ENCODE results near the gene SLC24A1. TPM values are rescaled to one million over a fixed set of nuclear protein-coding genes. Genes with fewer than 3 reads are reported as not detected.

Gene SLC24A1
- total RNA-seq, 1 donor from 2014 or later: 8.7 TPM

DNA sequence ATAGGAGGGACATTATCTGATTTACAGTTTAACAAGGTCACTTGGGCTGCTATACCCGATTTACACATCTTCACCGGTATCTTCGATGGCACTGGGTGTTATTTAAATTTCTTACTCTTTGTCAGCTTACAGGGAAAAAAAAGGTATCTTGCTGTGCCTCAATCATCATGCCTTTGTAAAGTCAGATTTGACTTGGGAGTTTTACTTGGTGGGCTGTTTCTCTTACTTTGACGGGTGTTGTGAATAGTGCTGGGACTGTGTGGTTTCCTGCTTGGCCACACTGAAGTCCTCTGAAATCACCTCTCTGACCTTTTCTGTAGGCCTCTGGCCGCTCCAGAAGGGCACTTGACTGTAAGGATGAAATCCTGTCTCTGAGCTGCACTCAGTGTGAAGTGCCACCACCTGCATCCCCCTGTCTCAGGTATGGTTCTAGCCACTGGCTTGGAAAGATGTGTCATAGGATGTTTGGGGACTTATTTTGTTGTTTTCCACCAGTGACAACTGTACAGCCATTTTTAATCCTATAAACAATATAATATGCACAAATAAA is 3.1 kb upstream of the SLC24A1 start:
- no peak for DNase-seq (ENCODE audit: low spot score)

DNA sequence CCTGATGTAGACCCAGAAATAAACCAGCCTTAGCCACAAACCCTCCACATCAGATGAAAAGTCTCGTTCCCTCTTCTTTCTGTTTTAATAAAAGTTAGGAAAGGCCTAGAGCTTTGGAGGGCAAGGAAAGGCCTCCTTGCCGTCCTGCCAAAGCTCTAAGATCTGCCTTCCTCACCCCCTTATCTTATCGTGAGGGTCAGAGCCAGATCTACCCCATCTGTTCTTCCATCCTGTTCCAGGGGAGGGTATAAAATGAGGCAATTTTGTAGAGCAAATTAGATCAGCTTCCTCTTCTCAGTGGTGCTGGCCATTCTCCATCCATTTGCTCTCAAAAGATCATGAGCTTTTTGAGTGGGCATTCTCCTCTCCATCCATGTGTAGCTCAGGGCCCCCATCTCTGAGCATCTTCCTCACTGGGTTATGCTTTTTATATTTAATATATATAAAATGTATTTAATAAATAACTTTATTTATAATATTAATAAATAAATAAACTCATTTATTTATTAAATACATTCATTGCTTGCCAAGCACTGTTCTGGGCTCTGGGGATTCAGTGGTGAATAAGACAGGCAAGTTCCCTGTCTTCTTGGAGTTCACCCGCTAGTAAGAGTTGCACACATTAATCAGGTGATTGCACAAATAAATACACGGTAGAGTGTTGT is 2.0 kb upstream of the SLC24A1 start:
- peak; percentile 66 for DNase-seq (ENCODE audit: low spot score)

DNA sequence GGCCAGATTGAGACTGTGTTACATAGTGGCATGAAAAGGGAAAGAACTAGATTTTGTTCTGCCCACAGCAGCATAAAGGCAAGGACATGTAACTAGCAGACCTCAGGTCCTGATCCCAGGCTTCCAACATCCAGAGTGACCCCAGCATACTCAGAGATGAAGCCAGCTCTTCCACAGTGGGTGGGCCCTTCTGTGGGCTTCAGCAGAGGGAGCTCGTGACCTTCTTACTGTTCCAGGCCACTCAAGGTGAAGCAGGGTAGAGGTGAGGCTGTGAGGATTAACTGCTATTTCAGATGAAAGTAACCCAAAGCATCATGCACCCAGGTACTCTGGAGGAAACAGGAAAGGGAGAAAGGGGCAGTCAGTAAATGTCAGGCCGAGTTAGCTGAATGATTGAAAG is 905 bp upstream of the SLC24A1 start:
- no peak for DNase-seq (ENCODE audit: low spot score)

DNA sequence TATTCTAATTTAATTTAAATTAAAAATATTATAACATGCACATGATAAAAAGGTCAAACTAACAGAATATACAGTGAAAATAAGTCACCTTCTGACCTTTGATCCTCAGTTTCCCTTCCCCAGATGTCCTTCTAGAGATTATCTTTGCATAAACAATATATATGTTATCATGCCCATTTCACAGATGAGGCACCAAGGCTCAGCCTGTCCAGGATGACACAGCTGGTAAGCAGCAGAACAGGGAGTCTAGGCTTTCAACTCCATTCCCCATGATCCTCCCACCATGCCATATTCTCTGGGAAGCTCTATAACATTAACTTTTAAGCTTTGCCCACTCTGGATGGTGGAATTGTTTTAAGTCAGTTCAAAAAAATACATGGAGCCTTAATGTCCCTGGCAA is 1.4 kb downstream of the SLC24A1 start:
- DNase-seq (ENCODE audit: low spot score): no peak

DNA sequence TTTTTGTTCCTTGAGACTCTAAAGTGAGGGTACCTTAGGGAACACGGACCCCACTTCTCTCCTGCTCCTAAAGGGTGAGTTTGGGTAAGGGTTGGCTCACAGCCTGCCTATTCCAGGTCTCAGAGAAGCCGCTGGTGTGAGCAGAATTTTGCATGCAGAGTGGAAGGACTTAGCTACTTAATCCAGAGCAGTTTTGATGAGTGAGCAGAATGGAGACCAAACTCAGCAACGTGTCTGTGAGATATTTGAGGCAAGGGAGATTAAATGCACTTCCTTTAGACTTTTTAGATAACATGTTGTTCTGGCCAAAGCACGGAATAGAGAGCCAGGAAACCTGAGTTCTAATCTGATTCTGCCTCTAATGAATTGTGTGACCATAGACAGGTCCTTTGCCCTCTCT is 5.1 kb downstream of the SLC24A1 start:
- no peak for DNase-seq (ENCODE audit: low spot score)

DNA sequence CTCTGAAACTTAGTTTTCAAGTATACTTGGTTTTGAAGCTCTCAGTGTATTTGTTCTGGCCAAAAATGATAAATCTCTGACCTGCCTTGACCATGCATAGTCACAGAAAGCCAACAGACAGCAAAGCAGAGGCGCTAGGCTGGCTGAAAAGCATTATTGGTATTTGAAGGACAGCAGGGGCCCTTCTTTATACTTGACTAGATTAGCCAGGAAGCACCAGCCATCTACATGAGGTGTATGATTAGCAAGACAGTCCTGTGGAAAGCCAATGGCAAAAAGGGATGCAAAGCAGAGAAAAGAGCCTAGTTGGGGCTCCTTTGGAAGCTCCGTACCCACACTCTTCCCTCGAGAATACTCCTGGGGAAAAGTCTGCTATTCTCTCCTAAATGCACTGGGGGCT is 7.8 kb downstream of the SLC24A1 start:
- no peak for DNase-seq (ENCODE audit: low spot score)

DNA sequence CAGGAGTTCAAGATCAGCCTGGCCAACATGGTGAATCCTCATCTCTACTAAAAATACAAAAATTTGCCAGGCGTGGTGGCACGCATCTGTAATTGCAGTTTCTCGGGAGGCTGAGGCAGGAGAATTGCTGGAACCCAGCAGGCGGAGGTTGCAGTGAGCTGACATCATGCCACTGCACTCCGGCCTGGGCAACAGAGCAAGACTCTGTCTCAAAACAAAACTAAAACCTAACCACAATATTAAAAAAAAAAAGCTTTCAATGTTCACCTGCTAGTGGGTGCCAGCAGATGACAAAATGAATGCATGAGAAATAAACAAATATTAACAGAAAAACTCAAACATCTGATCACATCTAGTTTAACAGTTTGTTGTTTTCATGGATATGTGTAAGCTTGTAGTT is 9.0 kb downstream of the SLC24A1 start:
- no peak for DNase-seq (ENCODE audit: low spot score)

DNA sequence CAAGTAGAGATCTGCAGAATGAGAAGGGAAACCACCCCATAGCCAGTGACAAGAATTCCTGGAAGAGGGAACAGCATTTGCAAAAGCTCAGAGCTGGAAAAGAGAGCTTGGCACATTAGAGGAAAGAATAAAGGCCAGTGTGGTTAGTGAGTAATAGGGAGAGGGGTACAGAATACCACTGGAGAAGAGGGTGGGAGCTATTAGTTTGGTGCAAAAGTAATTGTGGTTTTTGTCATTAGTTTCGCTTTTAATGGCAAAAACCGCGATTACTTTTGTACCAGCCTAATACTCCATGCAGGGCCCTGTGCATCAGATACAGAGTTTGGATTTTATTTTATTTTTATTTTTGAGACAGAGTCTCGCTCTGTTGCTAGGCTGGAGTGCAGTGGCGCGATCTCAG is 9.8 kb downstream of the SLC24A1 start:
- no peak for DNase-seq (ENCODE audit: low spot score)

DNA sequence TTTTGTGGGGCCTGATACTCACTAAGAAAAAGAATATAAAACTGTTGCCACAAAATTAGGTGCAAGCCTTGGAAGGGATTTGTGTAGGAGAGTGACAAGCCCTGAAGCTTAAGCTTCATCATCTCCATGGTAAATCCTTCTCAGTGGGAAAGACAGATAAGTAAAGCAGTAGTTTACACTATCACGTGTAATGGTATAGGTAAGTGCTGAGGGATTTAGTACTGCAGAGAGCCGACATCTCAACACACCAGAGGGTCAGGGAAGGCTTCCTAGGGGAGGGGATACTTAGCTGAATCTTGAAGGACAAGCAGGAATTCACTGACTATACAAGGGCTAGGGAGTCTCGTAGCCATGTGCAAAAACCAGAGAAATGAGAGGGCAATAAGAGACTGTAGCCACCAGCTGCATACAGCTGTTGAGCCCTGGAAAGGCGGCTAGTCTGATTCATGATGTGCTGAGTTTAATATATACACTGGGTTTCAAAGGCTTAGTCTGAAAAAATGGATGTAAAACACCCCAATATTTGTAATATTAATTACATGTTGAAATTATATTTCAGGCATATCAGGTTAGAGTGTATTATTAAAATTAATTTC is 11.1 kb downstream of the SLC24A1 start:
- no peak for DNase-seq (ENCODE audit: low spot score)

DNA sequence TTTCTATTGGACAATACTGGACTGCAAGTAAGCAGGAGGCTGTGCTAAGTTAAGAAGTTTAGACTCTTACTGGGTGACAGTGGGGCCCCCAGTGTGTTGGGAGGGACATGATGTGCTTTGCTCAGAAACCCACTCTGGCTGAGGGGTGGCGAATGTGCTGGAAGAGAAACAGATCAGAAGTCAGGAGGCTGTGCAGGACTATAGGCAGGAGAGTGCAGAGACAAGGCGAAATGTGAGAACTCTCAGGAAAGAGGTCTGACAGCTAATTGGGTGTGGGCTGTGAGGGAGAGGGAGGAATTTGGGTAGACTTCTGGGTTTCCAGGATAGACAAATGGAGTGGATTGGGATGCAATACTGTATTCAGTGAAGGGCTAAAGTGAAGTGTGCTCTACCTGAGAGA is 12.0 kb downstream of the SLC24A1 start:
- no peak for DNase-seq (ENCODE audit: low spot score)

DNA sequence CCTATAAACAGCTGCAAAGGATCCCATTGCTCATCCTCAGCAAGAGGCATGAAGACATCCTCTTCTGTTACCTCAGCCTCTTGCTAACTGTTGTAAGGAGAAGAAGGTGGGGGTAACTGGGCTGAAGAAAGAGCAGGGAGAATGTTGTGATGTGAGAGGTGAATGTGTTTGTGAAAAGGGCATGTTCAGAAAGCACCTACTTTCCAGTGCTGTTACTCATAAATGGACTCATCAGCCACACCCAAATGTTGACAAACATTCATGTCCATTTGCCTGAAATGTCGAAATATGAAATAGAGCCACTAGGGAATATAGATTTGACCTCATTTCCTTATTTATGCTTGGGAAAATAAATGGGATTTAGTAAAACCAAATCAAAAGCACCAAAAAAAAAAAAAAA is 12.6 kb downstream of the SLC24A1 start:
- DNase-seq (ENCODE audit: low spot score): no peak

DNA sequence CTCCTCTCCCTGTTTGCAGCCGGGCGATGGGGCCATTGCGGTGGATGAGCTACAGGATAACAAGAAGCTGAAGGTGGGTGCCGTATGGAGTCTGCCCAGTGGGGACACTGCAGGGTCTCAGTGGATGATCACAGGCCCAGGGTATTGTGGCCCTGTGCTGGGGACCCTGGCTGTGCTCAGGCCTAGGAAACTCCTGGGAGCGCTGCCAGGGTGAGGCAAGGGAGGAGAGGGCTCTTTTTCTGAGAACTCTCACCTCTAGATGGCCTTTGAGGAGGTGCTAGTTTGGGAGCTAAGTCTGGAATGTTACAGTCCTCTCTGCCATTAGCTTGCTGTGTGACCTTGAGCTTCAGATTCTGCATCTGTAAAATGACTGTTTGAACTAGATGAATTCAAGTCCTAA is 16.4 kb downstream of the SLC24A1 start:
- no peak for DNase-seq (ENCODE audit: low spot score)

DNA sequence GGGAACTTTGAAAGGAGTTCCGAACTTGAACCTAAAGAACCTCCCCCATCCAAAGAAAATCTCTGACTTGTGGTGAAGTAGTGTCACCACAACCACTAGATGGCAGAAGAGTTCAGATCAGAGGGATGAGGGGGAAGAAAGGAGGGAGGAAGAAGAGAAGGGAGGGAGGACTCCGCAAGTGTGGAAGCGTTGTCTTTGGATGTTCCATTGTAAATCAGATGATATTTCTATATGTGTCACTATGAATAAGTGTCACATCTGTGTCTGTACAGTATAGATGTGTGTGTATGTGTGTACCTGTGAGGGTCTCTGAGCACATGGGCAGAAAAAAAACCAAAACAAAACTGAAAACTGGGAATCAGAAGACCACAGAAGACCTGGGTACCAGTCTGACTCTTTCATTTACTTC is 16.9 kb downstream of the SLC24A1 start:
- DNase-seq (ENCODE audit: low spot score): peak; percentile 83

DNA sequence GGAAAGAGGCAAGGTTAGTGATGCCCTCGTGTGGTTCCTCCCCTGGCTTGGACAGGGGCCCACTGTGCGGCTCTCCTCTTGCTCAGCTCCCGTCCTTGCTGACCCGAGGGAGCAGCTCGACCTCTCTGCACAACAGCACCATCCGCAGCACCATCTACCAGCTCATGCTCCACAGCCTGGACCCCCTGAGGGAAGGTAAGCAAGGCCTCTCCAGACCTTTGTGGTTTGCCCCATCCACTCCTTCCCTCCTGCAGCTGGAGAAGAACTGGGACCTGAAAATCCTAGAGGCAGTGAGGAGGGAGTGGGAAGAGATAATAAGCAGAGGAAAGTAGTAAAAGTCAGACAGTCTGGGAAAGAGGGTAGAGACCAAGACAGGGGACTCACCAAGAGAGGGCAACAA is 17.8 kb downstream of the SLC24A1 start:
- DNase-seq (ENCODE audit: low spot score): no peak

DNA sequence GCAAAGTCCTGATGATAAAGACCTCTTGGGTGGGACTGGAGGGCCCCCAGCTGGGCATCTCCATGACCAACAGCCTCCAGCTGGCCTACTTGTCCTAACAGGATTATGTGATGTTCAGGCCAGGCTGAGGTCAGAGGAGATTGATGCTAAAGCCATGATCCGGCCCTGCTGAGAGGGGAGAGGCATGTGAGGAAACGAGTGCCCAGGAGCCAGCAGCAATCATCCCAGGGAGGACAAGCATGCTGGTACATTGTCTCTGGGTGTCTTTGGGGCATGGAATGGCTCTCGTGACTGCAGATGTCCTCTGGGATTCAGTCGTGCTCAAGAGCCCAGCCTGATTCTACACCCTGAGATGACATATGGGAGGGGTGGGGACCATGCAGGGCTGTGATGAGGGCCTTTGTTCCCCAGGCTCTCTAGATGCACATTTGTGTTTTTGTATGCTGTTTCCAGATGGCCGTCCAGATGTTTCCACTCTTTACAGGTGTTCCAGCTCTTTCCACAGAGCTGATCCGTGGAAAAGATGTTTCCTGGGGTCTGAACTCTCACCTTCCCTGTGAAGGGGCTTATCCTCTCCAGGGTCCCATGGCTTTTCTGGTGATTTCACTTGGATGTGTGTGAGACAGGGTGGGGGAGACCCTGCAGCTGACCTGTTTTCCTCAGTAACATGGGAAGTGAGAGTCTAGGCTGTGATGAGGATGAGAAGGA is 20.2 kb downstream of the SLC24A1 start:
- DNase-seq (ENCODE audit: low spot score): no peak

DNA sequence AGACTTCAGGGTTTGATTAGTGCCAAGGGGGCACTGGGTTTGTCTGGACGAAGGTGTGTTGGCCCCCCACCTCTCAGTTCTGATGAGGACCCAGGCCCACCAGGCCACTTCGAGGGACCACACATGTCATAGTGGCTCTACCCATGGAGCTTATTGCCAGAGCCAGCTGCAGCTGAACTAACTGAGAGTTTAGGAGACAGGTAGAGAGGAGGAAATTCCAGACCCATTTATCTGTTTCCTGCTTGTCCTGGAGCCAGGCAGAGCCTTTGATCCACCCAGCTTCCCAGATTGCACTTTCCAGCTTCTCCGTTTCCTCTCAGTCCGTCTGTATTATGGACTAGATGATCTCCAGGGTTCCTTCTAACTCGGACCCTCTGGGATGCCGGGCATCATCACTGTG is 20.9 kb downstream of the SLC24A1 start:
- DNase-seq (ENCODE audit: low spot score): no peak

DNA sequence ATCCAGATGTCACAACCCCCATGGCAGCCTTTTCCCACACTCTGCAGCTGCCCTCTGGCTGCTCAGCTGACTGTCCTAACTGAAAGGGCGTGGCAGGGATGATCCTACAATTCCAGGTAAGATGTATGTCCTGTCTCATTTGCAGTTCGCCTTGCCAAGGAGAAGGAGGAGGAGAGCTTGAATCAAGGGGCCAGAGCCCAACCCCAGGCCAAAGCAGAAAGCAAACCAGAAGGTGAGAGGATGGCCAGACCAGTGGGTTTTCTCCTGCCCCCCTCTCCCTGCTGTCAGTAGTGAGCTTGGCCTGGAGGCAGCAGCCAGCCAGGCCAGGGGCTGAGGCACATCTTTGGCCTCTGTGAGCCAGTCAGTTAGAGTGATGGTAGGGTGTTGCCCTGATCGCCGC is 22.5 kb downstream of the SLC24A1 start:
- DNase-seq (ENCODE audit: low spot score): no peak

DNA sequence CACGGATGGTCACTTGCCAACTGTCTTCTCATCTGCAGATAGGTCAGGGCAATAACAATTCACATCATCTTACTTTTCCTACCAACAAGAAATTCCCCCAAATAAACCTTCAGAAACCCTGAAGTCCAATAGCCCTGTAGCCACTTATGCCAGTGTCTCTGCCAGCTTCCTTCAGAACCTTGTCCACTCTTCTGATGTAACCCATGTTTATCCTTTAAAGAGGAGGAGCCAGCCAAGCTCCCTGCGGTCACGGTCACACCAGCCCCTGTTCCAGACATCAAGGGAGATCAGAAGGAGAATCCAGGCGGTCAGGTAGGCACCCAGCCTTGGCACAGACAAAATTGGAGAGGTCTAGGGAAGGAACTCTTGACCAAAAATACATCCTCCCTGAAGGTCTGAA is 23.7 kb downstream of the SLC24A1 start:
- DNase-seq (ENCODE audit: low spot score): no peak

DNA sequence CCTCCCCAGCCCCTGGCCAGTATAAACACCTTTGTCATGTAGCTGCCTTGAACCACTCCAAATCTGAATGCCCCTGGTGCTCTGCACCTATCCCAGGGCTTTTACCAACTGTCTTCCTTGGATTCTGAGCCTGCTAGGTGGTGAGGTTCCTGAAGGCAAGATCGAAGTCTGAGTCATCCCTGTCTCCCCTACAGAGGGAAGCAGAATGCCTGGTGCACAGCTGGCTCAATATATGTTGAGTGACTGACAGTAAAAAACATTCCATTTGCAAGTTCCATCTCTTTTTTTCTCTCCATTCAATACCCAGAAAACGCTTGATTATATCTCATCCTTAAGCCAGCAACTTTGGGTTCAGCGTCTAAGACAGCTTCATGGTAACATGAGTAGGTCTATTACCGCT is 24.7 kb downstream of the SLC24A1 start:
- DNase-seq (ENCODE audit: low spot score): no peak

DNA sequence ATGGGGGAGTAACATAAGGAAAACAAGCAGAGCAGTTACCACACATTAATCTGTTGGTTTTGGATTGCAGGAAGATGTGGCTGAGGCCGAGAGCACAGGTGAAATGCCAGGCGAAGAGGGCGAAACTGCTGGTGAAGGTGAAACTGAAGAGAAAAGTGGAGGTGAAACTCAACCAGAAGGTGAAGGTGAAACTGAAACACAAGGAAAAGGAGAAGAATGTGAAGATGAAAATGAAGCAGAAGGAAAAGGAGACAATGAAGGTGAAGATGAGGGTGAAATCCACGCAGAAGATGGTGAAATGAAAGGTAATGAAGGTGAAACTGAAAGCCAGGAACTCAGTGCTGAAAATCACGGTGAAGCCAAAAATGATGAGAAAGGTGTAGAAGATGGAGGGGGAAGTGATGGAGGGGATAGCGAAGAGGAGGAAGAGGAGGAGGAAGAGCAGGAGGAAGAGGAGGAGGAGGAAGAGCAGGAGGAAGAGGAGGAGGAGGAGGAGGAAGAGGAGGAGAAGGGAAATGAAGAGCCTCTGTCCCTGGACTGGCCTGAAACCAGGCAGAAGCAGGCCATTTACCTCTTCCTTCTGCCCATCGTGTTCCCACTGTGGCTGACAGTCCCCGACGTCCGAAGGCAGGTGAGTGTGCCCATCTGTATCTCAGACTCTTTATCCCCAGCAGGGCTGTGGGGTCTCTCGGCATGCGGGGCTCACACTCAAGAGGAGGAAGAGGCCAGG is 28.7 kb downstream of the SLC24A1 start:
- DNase-seq (ENCODE audit: low spot score): no peak

DNA sequence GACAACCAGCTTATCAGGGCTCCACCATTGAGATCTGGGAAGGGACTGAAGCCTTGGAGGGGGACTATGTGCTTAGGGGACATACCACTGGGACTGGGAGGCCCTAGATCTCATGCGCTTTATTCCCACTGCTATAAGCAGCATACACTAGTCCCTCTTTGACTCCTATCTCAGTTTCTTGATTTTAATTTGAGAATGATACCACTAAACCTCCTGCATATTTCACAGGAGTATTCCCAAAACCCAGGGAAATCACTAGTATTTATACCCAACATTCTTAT is 29.2 kb downstream of the SLC24A1 start:
- no peak for DNase-seq (ENCODE audit: low spot score)
